ENCODE results near the gene ELOA.

- TF ChIP-seq EZH2 (IDR thresholded peaks at IDR 0.05; ENCODE audit: insufficient read depth, poor library complexity, severe bottlenecking): no peak
- TF ChIP-seq EZH2phosphoT487 (IDR thresholded peaks at IDR 0.05; ENCODE audit: insufficient read depth, low read depth): no peak
Observed at GRCh38 chr1:23793018-23793781, 49.9 kb downstream of the ELOA start.
